ENCODE measurements around the gene KRTAP2-1.
"Not testable (repeated sequence)": the region's sequence is repeated elsewhere in the genome, so short reads cannot be mapped to it uniquely, and the experiment has no call there.

The KRTAP2-1 gene

GRCh38 chr17:41010441-41010840 is 36.7 kb downstream of the KRTAP2-1 start:
- DNase-seq, result no peak

GRCh38 chr17:41009936-41010335 is 37.2 kb downstream of the KRTAP2-1 start:
- no peak for DNase-seq

- no peak for DNase-seq
These were observed 37.8 kb downstream of the KRTAP2-1 start for GRCh38 chr17:41009301-41009760.

GRCh38 chr17:41008811-41009210 is 38.3 kb downstream of the KRTAP2-1 start, which contains the start of gene KRTAP3-1:
TSS of gene KRTAP3-1 (minus strand) at chr17:41009128. CDS start at chr17:41009074, 54 bp downstream.
- DNase-seq, result peak; percentile 16

GRCh38 chr17:41004397-41004796 is 42.7 kb downstream of the KRTAP2-1 start:
- peak; percentile 5 for DNase-seq

- DNase-seq, result no peak
These were observed 43.2 kb downstream of the KRTAP2-1 start for GRCh38 chr17:41003926-41004325.

- no peak for DNase-seq
These were observed 44.3 kb downstream of the KRTAP2-1 start for GRCh38 chr17:41002814-41003213.

- no peak for DNase-seq
These were observed 45.3 kb downstream of the KRTAP2-1 start for GRCh38 chr17:41001795-41002194.

- not testable (repeated sequence) for DNase-seq
These were observed 47.6 kb downstream of the KRTAP2-1 start, which contains the start of gene KRTAP3-2 for GRCh38 chr17:40999563-40999962. TSS of gene KRTAP3-2 (minus strand) at chr17:40999906. CDS start at chr17:40999853, 53 bp downstream.

GRCh38 chr17:40997361-40997760 is 49.8 kb downstream of the KRTAP2-1 start:
- no peak for DNase-seq

- DNase-seq, result no peak
These were observed 50.3 kb downstream of the KRTAP2-1 start for GRCh38 chr17:40996829-40997228.

All from SHP77 treated with DMSO at 0.1 percent for 48 hours (cell line).